Endometrium (tissue), 2 donors: ENCODE measurements around the gene FFAR1.

Source experiments
- FAIRE-seq: peaks from 2 replicates; lab custom pipeline; 2012; peaks lifted over from hg19 to GRCh38; lab: Jason Lieb, UNC
- donor health status: control.
- donor health status: control.

The FFAR1 gene, protein sequence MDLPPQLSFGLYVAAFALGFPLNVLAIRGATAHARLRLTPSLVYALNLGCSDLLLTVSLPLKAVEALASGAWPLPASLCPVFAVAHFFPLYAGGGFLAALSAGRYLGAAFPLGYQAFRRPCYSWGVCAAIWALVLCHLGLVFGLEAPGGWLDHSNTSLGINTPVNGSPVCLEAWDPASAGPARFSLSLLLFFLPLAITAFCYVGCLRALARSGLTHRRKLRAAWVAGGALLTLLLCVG (N-terminal part only)

DNA sequence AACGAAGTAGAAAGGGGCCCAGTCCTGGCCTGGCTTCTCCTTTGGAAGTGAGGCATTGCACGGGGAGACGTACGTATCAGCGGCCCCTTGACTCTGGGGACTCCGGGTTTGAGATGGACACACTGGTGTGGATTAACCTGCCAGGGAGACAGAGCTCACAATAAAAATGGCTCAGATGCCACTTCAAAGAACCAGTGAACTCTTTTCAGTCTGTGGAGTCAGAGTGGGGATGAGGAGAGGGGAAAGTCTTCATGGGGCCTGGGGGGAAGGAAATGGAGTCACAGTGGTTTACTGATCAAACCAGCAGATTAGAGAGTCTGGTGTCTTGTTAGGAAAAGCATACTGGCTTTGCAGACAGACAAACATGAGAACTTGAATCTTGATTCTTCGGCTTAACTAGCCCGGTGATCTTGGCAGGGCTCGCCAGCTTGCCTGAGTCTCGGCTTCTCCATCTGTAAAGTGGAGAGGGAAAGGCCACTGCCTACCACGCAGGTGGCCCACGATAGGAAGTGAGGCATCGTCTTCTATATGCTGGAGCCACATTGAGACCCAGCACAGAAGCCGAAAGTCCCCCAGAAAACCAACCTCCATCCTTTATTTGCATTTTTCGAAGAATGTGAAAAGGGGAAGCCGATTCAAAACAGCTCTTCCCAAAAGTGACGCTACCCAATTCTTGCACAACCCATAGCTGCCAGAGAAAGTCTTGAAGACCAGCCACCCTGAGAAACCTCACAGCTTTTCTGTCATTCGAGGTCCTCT is at the start of gene FFAR1:
FFAR1 (plus strand) TSS at position 732 of the 759 bp plus-strand sequence. CDS start 3,650 bp downstream, outside the sequence.
- FAIRE-seq, result no peak

GRCh38 chr19:35297922-35298321 is 49.8 kb upstream of the FFAR1 start:
- no peak for FAIRE-seq

DNA sequence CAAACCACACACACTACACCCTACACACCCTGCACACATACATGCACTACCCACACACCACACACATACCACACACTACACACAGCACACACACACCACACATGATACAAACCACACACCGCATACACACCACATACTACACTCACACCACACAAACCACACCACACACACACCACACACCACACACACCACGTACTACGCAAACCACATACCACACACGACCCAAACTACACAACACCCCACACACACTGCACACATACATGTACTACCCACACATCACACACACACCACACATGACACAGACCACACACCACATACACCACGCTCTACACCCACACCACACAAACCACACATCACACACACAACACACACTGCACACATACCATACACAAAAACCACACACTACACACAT is 49.1 kb upstream of the FFAR1 start:
- no peak for FAIRE-seq

DNA sequence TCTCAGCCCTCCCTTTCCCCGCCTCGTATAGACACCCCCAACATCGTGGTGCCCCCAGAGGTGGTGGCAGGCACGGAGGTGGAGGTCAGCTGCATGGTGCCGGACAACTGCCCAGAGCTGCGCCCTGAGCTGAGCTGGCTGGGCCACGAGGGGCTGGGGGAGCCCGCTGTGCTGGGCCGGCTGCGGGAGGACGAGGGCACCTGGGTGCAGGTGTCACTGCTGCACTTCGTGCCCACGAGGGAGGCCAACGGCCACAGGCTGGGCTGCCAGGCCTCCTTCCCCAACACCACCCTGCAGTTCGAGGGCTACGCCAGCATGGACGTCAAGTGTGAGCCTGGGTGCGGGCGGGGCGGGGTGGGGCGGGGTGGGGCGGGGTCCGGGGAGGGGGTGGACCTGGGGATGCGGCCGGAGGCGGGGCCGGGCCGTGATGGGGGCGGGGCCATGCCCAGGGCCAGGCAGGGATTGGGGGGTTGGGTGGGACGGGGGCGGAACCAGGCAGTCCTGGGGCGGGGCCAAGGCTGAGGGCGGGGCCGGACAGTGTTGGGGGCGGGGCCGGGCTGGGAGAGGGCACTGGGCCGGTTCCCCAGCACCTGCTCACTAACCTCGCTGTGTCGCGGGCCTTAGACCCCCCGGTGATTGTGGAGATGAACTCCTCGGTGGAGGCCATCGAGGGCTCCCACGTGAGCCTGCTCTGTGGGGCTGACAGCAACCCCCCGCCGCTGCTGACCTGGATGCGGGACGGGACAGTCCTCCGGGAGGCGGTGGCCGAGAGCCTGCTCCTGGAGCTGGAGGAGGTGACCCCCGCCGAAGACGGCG is 48.0 kb upstream of the FFAR1 start:
- FAIRE-seq, result no peak

DNA sequence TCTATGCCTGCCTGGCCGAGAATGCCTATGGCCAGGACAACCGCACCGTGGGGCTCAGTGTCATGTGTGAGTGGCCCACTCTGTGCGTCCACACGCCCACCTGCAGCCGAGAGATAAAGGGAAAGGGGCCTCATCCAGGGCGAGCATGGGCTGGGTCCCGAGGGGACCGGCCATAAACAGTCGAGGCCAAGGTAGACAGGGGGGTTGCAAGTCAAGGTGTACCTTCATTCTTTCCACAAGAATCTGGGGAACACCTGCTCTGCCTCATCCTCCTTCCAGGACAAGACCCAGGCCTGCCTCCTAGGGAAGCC is 47.4 kb upstream of the FFAR1 start:
- no peak for FAIRE-seq

DNA sequence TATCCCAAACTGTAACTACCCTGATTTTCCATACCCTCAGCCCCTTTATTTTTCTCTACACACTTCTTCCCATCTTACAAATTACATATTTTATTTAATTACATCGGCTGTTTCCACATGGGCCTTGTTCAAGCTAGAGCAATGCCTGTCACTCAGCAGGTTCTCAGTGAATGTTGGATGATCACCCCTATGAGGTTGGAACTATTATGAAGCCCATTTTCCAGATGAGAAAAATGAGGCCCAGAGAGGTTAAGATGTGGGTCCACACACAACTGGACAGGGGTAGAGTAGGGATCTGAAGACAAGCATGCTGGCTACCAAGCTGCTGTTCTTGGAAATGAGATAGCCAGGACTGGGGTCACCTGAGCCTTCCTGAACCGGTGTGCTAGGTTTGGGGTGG is 45.7 kb upstream of the FFAR1 start:
- FAIRE-seq, result no peak

DNA sequence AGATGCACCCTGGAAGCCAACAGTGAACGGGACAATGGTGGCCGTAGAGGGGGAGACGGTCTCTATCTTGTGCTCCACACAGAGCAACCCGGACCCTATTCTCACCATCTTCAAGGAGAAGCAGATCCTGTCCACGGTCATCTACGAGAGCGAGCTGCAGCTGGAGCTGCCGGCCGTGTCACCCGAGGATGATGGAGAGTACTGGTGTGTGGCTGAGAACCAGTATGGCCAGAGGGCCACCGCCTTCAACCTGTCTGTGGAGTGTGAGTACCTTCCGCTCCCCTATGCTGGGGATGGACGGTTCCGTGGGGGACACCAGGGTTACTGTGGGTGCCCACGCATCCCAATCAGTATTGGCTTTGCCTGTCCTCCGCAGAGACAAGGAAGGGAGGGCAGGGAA is 45.3 kb upstream of the FFAR1 start:
- no peak for FAIRE-seq

DNA sequence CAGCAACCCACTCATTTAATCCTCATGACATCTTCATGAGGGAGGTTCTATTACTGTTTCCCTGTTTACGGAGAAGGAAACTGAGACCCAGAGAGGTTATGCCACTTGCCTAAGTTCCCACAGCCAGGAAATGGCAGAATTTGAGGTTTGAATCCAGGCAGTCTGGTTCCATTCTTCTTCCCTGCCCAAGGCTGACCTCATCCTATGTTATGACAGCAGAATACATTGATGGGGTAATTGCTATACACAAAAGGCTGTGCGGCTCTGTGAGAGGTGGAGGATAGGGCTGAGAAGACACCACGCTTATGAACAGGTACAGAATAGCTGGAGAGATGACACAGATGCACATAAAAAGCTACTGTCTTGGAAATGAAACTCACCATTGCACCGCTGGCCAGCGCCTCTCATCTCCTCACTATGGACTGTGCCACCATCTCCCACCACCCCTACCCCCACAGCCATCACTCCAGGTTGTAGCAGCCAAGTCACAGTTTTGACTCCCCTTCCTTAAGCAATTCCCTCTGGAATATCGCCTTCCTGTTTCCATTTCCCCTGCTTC is 44.3 kb upstream of the FFAR1 start:
- FAIRE-seq, result no peak

GRCh38 chr19:35304036-35304435 is 43.7 kb upstream of the FFAR1 start:
- no peak for FAIRE-seq

DNA sequence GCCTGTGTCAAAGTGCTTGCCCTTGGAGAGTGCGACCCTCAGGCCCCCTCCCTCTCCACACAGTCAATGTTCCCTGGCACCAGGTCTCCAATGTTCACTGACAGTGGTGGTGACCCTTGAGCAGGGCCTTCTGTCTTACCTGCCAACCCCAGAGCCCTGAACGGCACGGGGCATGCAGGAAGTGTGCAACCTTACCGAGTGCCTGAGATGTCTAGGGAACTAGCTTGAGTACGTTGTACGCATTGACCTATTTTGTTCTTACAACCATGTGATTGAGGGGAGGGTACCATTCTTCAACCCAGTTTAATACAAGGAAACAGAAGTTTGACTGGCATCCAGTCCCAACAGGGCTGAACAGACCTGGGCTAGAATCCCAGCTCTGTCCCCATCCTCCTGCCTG is 42.5 kb upstream of the FFAR1 start:
- no peak for FAIRE-seq

DNA sequence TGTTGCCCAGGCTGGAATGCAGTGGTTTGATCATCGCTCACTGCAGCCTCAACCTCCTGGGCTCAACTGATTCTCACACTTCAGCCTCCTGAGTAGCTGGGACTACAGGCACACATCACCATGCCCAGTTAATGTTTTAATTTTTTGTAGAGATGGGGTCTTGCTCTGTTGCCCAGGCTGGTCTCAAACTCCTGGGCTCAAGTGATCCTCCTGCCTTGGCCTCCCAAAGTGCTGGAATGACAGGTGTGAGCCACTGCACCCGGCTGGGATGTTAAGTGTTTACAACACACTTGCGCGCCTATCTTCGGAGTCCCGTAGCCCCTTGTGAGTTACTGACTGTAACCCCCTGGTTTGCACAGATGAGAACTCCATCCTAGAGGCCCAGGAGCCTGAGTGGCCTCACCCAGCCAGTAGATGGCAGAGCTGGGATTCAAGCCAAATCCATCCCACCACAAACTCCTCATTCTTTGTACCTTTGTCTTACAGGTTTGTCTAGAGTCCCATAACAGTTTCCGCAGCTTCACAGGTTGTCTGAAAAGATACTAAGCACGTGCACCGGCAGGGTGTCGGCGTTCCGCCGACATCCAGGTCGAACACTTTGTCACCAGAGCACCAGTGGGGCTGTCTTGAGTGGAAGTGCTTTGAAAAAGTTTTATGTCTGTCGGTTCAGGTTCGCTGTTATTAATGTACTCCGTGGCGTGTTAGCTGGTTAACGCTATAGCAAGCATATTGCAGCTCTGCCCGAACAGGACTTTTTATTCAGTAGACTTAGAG is 41.0 kb upstream of the FFAR1 start:
- no peak for FAIRE-seq

DNA sequence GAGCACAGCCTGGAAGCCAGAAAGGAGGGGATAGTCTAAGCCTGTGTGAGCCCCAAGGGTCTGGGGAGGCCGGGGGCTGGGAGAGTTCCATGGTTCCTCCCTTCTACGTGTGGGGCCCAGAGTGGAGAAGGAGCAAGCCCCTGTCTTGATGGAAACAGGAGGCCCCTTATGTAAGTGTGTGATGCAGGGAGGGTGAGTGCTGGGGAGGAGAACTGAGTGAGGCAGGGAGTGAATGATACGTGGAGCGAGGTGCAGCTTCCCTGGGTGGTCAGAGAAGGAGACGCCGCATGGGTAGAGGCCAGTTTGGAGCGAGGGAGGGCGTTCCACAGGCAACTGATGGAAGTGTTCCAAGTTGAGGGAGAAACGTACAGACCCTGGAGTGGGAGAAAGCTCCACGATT is 39.8 kb upstream of the FFAR1 start:
- no peak for FAIRE-seq

DNA sequence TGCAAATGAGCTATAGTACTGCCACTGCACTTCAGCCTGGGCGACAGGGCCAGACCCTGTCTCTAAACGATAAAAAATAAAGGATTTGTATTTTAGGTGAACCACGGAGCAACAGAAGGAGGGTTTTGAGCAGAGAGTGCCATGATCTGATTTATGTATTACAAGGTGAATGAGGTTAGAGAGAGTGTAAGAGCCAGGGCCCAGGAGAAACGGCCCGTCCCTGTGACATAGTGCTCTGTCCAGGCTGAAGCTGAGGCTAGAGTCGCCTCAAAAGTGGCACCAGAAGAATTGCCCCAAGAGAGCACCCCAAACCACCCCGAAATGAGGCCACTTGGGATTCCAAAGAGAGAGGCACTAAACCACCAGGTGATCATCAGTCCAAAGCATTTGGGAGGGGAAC is 38.8 kb upstream of the FFAR1 start:
- no peak for FAIRE-seq

DNA sequence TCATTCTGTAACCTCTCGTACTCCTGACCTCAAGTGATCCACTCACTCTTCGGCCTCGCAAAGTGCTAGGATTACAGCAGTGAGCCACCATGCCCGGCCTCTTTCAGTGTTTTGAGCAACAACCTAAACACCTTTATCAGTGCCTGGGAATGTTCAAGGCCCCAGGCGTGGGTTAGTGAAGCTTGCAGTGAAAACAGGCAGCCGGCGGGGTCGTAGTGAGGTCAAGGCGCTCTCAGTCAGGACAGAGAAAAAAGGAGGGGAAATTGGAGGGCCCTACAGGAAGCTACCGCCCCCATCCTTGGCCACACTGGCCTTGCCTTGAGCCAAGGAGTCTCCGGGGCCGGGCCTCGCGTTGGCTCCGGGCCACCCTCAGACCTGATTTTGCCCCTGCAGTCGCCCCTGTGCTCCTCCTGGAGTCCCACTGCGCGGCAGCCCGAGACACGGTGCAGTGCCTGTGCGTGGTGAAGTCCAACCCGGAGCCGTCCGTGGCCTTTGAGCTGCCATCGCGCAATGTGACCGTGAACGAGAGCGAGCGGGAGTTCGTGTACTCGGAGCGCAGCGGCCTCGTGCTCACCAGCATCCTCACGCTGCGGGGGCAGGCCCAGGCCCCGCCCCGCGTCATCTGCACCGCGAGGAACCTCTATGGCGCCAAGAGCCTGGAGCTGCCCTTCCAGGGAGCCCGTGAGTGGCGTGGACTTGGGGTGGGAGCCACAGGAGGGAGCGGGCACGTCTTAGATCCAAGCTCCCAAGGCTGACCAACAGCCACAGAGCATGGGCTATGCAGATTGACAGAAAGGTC is 38.0 kb upstream of the FFAR1 start:
- FAIRE-seq, result no peak

DNA sequence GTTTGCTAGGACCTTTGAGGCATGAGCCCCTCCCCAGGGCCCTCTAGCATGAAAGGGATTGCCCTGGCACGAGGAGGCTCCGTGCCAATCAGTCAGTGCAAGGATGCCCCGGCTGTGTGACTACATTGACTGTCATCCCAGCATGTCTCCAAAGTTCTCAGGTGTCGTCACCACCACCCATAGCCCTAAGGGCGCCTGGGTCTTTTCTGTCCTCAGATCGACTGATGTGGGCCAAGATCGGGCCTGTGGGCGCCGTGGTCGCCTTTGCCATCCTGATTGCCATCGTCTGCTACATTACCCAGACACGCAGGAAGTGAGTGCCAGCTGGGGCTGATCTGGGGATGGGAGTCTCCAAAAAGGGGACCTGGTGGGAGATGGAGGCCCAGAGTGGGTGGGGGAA is 37.4 kb upstream of the FFAR1 start:
- no peak for FAIRE-seq

DNA sequence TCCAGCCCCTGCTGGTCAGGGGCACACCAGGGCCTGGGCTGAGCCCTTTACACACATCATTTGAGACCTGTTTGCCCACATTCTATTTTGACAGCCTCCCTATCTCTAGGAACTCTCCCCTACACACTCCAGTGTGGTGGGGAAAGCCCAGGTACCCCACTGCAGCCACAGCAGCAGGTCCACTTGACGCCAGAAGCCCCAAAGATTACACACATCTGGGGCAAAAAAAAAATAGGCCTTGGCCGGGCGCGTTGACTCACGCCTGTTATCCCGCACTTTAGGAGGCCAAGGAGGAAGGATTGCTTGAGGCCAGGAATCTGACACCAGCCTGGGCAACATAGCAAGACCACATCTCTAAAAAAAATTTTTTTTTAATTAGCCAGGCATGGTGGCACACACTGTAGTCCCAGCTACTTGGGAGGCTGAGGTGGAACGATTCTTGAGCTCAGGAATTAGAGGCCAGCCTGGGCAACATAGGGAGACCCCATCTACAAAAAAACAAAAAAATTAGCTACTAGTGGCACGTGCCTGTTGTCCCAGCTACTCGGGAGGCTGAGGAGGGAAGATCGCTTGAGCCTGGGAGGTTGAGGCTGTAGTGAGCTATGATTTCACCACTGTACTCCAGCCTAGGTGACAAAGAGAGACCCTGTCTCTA is 36.8 kb upstream of the FFAR1 start:
- no peak for FAIRE-seq

DNA sequence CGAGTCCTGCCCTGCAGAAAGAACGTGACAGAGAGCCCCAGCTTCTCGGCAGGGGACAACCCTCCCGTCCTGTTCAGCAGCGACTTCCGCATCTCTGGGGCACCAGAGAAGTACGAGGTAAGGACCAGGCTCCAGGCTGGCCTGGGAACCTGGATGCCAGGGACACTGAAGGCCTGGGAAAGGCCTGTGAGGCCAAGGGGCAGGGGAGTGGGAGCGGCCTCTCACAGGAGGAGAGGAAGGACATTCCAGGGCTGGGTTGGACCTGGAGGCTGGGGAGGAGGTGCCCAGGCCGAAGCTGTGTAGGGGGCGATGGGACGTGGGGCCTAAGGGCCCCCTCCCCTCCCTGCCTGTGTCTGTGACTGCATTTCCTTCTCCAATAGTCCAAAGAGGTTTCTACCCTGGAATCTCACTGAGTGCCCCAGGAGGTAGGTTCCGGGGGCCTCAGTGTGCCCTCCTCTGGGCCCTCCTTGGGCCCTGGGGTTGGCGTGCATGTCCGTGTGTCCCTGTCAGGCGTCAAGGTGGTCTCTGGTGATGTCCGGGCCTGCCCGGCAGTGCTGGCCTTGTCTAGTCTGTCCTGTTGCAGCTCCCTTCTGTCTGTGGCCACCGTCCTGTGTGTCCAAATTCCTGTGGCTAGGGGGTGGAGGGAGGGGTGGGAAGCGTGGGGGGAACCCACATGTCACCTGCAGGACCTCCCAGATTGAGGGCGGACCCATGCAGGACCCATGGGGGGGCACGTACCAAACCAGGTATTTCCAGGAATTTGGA is 35.6 kb upstream of the FFAR1 start:
- FAIRE-seq, result no peak

- no peak for FAIRE-seq
Observed at GRCh38 chr19:35313587-35313986, 34.1 kb upstream of the FFAR1 start.

DNA sequence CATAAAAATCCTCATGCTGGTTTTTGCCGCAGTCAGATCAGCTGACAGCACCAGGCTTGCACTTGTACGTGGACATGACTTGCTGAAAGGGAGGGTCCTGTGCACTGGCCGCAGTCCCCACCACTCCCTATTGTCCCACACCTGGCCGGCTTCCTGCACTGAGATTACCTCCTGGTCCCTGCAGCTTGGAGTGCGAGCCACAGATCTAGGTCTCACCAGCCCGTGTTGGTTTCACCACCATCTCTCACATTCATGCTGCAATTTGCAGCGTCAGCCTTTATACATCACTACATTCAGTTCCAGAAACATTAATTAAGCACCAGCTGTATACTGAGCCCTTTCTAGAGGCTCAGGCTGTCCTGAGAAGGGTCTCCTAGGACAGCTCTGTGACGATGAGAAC is 33.7 kb upstream of the FFAR1 start:
- FAIRE-seq, result no peak

- no peak for FAIRE-seq
Observed at GRCh38 chr19:35314858-35315470, 32.7 kb upstream of the FFAR1 start.
